ENCODE results near the gene GPM6B.

GPM6B gene

GRCh38 chrX:13829983-13830382 is 13.1 kb upstream of the GPM6B start:
- Histone ChIP-seq H2AFZ (ENCODE audit: low read depth, low read length, severe bottlenecking) (no peak overlapping the region), H4K20me1 (ENCODE audit: low read depth, low read length) (no peaks in the 10 kb centered on the region), H3K4me3 (ENCODE audit: insufficient read depth, low read length, poor library complexity, severe bottlenecking) (no peak overlapping the region), H3K4me2 (ENCODE audit: low read depth, low read length, poor library complexity, severe bottlenecking) (no peak overlapping the region), H3K79me2 (ENCODE audit: insufficient read depth, low read length) (no peaks in the 10 kb centered on the region), H3K36me3 (ENCODE audit: low read length) (no peaks in the 10 kb centered on the region), H3K27ac (ENCODE audit: low read depth, low read length) (no peak overlapping the region), H3K27me3 (ENCODE audit: low read length) (no peaks in the 10 kb centered on the region), H3F3A (ENCODE audit: insufficient read depth) (no peaks in the 10 kb centered on the region), H3K9me3 (ENCODE audit: insufficient read depth, low read length) (no peaks in the 10 kb centered on the region), H3K9ac (ENCODE audit: low read length) (no peak overlapping the region), H3K9me2 (replicated peaks; ENCODE audit: insufficient read depth, low read length) (no peaks in the 10 kb centered on the region)
- no peak for TF ChIP-seq CTCF (IDR thresholded peaks at IDR 0.05; ENCODE audit: insufficient read depth, low read length, poor library complexity, severe bottlenecking)

DNA sequence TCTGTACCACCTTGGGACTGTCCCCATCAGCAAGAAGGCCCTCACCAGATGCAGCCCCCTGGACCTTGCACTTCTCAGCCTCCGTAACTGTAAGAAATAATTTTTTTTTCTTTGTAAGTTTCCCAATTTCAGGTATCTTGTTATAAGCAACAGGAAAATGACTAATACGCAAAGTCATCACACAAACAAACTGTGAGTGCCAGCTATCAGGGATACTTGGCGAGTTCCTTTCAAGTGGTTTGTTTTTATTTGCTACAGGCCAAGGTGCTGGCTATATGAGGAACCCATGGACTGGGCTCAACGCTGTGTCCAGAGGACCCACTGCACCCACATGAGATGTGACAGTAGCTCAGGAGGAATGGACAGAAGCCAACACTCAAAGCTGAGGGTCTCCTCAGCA is 11.5 kb upstream of the GPM6B start:
- Histone ChIP-seq H3K4me3 (ENCODE audit: insufficient read depth, low read length, poor library complexity, severe bottlenecking) (no peak overlapping the region), H3K9me2 (replicated peaks; ENCODE audit: insufficient read depth, low read length) (no peaks in the 10 kb centered on the region), H3K4me2 (ENCODE audit: low read depth, low read length, poor library complexity, severe bottlenecking) (no peak overlapping the region), H3K9me3 (ENCODE audit: insufficient read depth, low read length) (no peaks in the 10 kb centered on the region), H3K27me3 (ENCODE audit: low read length) (no peaks in the 10 kb centered on the region), H3K9ac (ENCODE audit: low read length) (no peak overlapping the region), H3K79me2 (ENCODE audit: insufficient read depth, low read length) (no peaks in the 10 kb centered on the region), H2AFZ (ENCODE audit: low read depth, low read length, severe bottlenecking) (no peak overlapping the region), H4K20me1 (ENCODE audit: low read depth, low read length) (no peaks in the 10 kb centered on the region), H3F3A (ENCODE audit: insufficient read depth) (no peaks in the 10 kb centered on the region), H3K27ac (ENCODE audit: low read depth, low read length) (no peak overlapping the region), H3K36me3 (ENCODE audit: low read length) (no peaks in the 10 kb centered on the region)
- TF ChIP-seq CTCF (IDR thresholded peaks at IDR 0.05; ENCODE audit: insufficient read depth, low read length, poor library complexity, severe bottlenecking) (no peak), EZH2phosphoT487 (conservative IDR thresholded peaks at IDR 0.05; ENCODE audit: low read length) (no peak)

GRCh38 chrX:13827298-13828090 is 10.6 kb upstream of the GPM6B start:
- H3K9me2 ChIP-seq (replicated peaks; ENCODE audit: insufficient read depth, low read length): no peaks in the 10 kb centered on the region
- no peak overlapping the region for H3K4me3 ChIP-seq (ENCODE audit: insufficient read depth, low read length, poor library complexity, severe bottlenecking)
- no peak overlapping the region for H3K27ac ChIP-seq (ENCODE audit: low read depth, low read length)
- H3K9ac ChIP-seq (ENCODE audit: low read length): no peak overlapping the region
- no peaks in the 10 kb centered on the region for H3F3A ChIP-seq (ENCODE audit: insufficient read depth)
- H3K79me2 ChIP-seq (ENCODE audit: insufficient read depth, low read length): no peaks in the 10 kb centered on the region
- no peaks in the 10 kb centered on the region for H3K9me3 ChIP-seq (ENCODE audit: insufficient read depth, low read length)
- no peaks in the 10 kb centered on the region for H3K36me3 ChIP-seq (ENCODE audit: low read length)
- no peak overlapping the region for H2AFZ ChIP-seq (ENCODE audit: low read depth, low read length, severe bottlenecking)
- no peaks in the 10 kb centered on the region for H4K20me1 ChIP-seq (ENCODE audit: low read depth, low read length)
- H3K4me2 ChIP-seq (ENCODE audit: low read depth, low read length, poor library complexity, severe bottlenecking): no peak overlapping the region
- no peaks in the 10 kb centered on the region for H3K27me3 ChIP-seq (ENCODE audit: low read length)
- TF ChIP-seq EZH2phosphoT487 (conservative IDR thresholded peaks at IDR 0.05; ENCODE audit: low read length) (no peak), CTCF (IDR thresholded peaks at IDR 0.05; ENCODE audit: insufficient read depth, low read length, poor library complexity, severe bottlenecking) (no peak)
